H1 (cell line): ENCODE data around the gene RECK. TPM values are rescaled to one million over a fixed set of nuclear protein-coding genes. Genes with fewer than 3 reads are reported as not detected.

Source experiments
- CTCF ChIA-PET: fragments of 300-600 bp; sonication (Branson Sonifier 250); formaldehyde crosslinking; loops from one replicate; lab custom pipeline; 2021; ENCODE audit not compliant: partially characterized antibody; lab: Charles Lee
- POLR2A ChIA-PET: fragments of 300-600 bp; sonication (Branson Sonifier 250); formaldehyde crosslinking; loops from one replicate; lab custom pipeline; 2021; ENCODE audit warnings: inconsistent platforms; ENCODE audit not compliant: partially characterized antibody; lab: Charles Lee
- DNase-seq, 2 experiments: peaks; one replicate each; pipeline versions ENCODE4 v3.0.0 to v3.0.0-alpha.2; 2010 to 2022; ENCODE audit warnings: low spot score in 2 of 2, low read depth in 1 of 2, mixed read lengths in 1 of 2
- FAIRE-seq: peaks from 2 replicates; lab custom pipeline; 2011; peaks lifted over from hg19 to GRCh38; lab: Jason Lieb, UNC
- H2AFZ ChIP-seq: 2 replicates; pipeline ENCODE4 v1.8.1; 2012; ENCODE audit warnings: low read length, inconsistent platforms
- H2AK5ac ChIP-seq: 2 replicates; pipeline ENCODE4 v1.6.1; 2013; ENCODE audit warnings: low read depth, low read length
- H2BK120ac ChIP-seq: replicated peaks from 2 replicates; pipeline ENCODE3; 2013; ENCODE audit warnings: low read depth, low read length, inconsistent platforms
- H2BK12ac ChIP-seq: 2 replicates; pipeline ENCODE4 v1.6.1; 2013; ENCODE audit warnings: low read depth, low read length
- H2BK15ac ChIP-seq: 2 replicates; pipeline ENCODE4 v1.6.1; 2013; ENCODE audit warnings: low read length
- H2BK20ac ChIP-seq: 2 replicates; pipeline ENCODE4 v1.6.1; 2013; ENCODE audit warnings: low read length
- H2BK5ac ChIP-seq: 2 replicates; pipeline ENCODE4 v1.6.1; 2013; ENCODE audit warnings: low read depth, low read length
- H3K14ac ChIP-seq: 2 replicates; pipeline ENCODE4 v1.6.1; 2013; ENCODE audit warnings: inconsistent platforms; ENCODE audit not compliant: insufficient read length
- H3K18ac ChIP-seq: 2 replicates; pipeline ENCODE4 v1.6.1; 2013; ENCODE audit warnings: low read length; ENCODE audit errors: extremely low read depth
- H3K23ac ChIP-seq: 2 replicates; pipeline ENCODE4 v1.6.1; 2013; ENCODE audit warnings: inconsistent platforms; ENCODE audit not compliant: insufficient read length
- H3K23me2 ChIP-seq: 2 replicates; pipeline ENCODE4 v1.6.1; 2013; ENCODE audit warnings: low read depth, low read length
- H3K27ac ChIP-seq: 2 replicates; pipeline ENCODE4 v1.6.1; 2011; ENCODE audit warnings: low read depth, low read length, inconsistent platforms
- H3K27me3 ChIP-seq, 4 experiments: replicated peaks in 1 of 4; 1 replicate in 1 of 4; 2 replicates in 3 of 4; pipeline versions ENCODE4 v1.6.1 to v1.8.1; 2011 to 2013; ENCODE audit warnings: low read length in 3 of 4, mild to moderate bottlenecking in 3 of 4, inconsistent platforms in 2 of 4, mixed read lengths in 2 of 4, moderate library complexity in 1 of 4; ENCODE audit not compliant: control insufficient read depth in 3 of 4, insufficient read depth in 3 of 4; ENCODE audit errors: extremely low read depth in 1 of 4
- H3K36me3 ChIP-seq, 4 experiments: 2 replicates each; pipeline versions ENCODE4 v1.6.1 to v1.8.1; 2011 to 2013; ENCODE audit warnings: mild to moderate bottlenecking in 4 of 4, low read length in 3 of 4, moderate library complexity in 2 of 4, control low read depth in 1 of 4, inconsistent platforms in 1 of 4; ENCODE audit not compliant: insufficient read depth in 4 of 4, control insufficient read depth in 2 of 4
- H3K4ac ChIP-seq: replicated peaks from 2 replicates; pipeline ENCODE3; 2013; ENCODE audit warnings: low read length, low read depth, mixed read lengths, inconsistent platforms; ENCODE audit not compliant: insufficient read length
- H3K4me1 ChIP-seq, 4 experiments: replicated peaks in 1 of 4; 1 replicate in 1 of 4; 2 replicates in 3 of 4; pipeline versions ENCODE4 v1.6.1 to v1.8.1; 2011 to 2013; ENCODE audit warnings: low read length in 3 of 4, inconsistent platforms in 2 of 4, mixed read lengths in 1 of 4; ENCODE audit not compliant: insufficient read depth in 4 of 4, control insufficient read depth in 3 of 4
- H3K4me2 ChIP-seq, 2 experiments: 2 replicates each; pipeline versions ENCODE4 v1.6.1 to v1.8.1; 2011 to 2013; ENCODE audit warnings: low read depth in 2 of 2, low read length in 2 of 2, control low read depth in 1 of 2, inconsistent platforms in 1 of 2, mild to moderate bottlenecking in 1 of 2; ENCODE audit not compliant: insufficient read depth in 1 of 2
- H3K4me3 ChIP-seq, 4 experiments: fragments of 200-600, 300-600 bp in 1 of 4; sonication (generic), shearing (Covaris generic), sonication (Bioruptor Twin) in 1 of 4; 2 replicates each; pipeline versions ENCODE4 v1.5.1 to v1.8.1; 2011 to 2016; ENCODE audit warnings: low read length in 4 of 4, low read depth in 3 of 4, control low read depth in 2 of 4, inconsistent platforms in 2 of 4, mild to moderate bottlenecking in 2 of 4, mixed read lengths in 1 of 4, moderate library complexity in 1 of 4; ENCODE audit not compliant: insufficient read depth in 2 of 4; ENCODE audit errors: extremely low read depth in 1 of 4
- H3K56ac ChIP-seq: replicated peaks from 2 replicates; pipeline ENCODE3; 2013; ENCODE audit warnings: low read depth, mild to moderate bottlenecking, mixed read lengths, low read length, inconsistent platforms; ENCODE audit not compliant: insufficient read length
- H3K79me1 ChIP-seq: 2 replicates; pipeline ENCODE4 v1.6.1; 2013; ENCODE audit warnings: low read depth, low read length, control low read depth
- H3K79me2 ChIP-seq, 2 experiments: 2 replicates each; pipeline versions ENCODE4 v1.6.1 to v1.8.1; 2012 to 2013; ENCODE audit warnings: low read length in 2 of 2, mild to moderate bottlenecking in 2 of 2, inconsistent platforms in 1 of 2; ENCODE audit not compliant: insufficient read depth in 2 of 2, control insufficient read depth in 1 of 2
- H3K9ac ChIP-seq, 4 experiments: replicated peaks in 1 of 4; 1 replicate in 1 of 4; 2 replicates in 3 of 4; pipeline versions ENCODE4 v1.6.1 to v1.8.1; 2011 to 2013; ENCODE audit warnings: low read depth in 3 of 4, low read length in 3 of 4, control low read depth in 2 of 4, mild to moderate bottlenecking in 2 of 4, moderate library complexity in 2 of 4, inconsistent platforms in 1 of 4; ENCODE audit errors: extremely low read depth in 1 of 4
- H3K9me3 ChIP-seq, 2 experiments: 2 replicates each; pipeline versions ENCODE4 v1.6.1 to v1.8.1; 2012 to 2013; ENCODE audit warnings: mild to moderate bottlenecking in 2 of 2, moderate library complexity in 2 of 2, control low read depth in 1 of 2, inconsistent platforms in 1 of 2, low read depth in 1 of 2, low read length in 1 of 2, mixed read lengths in 1 of 2; ENCODE audit not compliant: insufficient read depth in 2 of 2
- H4K20me1 ChIP-seq, 2 experiments: replicated peaks in 1 of 2; 2 replicates each; pipeline versions ENCODE3 to v1.8.1; 2011 to 2013; ENCODE audit warnings: inconsistent platforms in 2 of 2, low read length in 2 of 2, mild to moderate bottlenecking in 1 of 2; ENCODE audit not compliant: insufficient read depth in 2 of 2, control insufficient read depth in 1 of 2
- H4K5ac ChIP-seq: 2 replicates; pipeline ENCODE4 v1.6.1; 2013; ENCODE audit warnings: low read length, low read depth, mixed read lengths, inconsistent platforms; ENCODE audit not compliant: insufficient read length
- H4K8ac ChIP-seq: 2 replicates; pipeline ENCODE4 v1.8.0; 2013; ENCODE audit warnings: mild to moderate bottlenecking, moderate library complexity, low read length, inconsistent platforms; ENCODE audit not compliant: insufficient read depth; ENCODE audit errors: extremely low read depth
- H4K91ac ChIP-seq: replicated peaks from 2 replicates; pipeline ENCODE3; 2013; ENCODE audit warnings: low read length, mixed read lengths, inconsistent platforms; ENCODE audit not compliant: insufficient read length
- ASH2L ChIP-seq: fragments of 200-600, 300-600 bp; sonication (generic); IDR thresholded peaks from one replicate; pipeline ENCODE4 v1.7.1; 2017; ENCODE audit warnings: low read length
- ATF3 ChIP-seq: IDR thresholded peaks from 2 replicates; pipeline ENCODE4 v1.6.1; 2011; ENCODE audit warnings: low read depth, mild to moderate bottlenecking, low read length; ENCODE audit not compliant: insufficient read depth
- CTCF ChIP-seq, 3 experiments: IDR thresholded peaks; 1 replicate in 2 of 3; 2 replicates in 1 of 3; pipeline versions ENCODE4 v1.5.1 to v1.6.1; 2011; ENCODE audit warnings: low read length in 3 of 3, mild to moderate bottlenecking in 3 of 3, inconsistent platforms in 2 of 3, low read depth in 1 of 3, moderate library complexity in 1 of 3; ENCODE audit not compliant: insufficient read depth in 1 of 3; ENCODE audit errors: control extremely low read depth in 1 of 3
- EGR1 ChIP-seq: IDR thresholded peaks from 2 replicates; pipeline ENCODE4 v1.6.1; 2011; ENCODE audit warnings: low read depth, low read length, borderline replicate concordance
- EZH2 ChIP-seq: fragments of 200-600 bp; sonication (generic); IDR thresholded peaks from 2 replicates; pipeline ENCODE4 v1.7.1; 2012; ENCODE audit warnings: low read depth, mild to moderate bottlenecking, moderate library complexity, low read length, inconsistent platforms; ENCODE audit not compliant: severe bottlenecking
- MAFK ChIP-seq: IDR thresholded peaks from 2 replicates; pipeline ENCODE4 v1.6.1; 2012; ENCODE audit warnings: low read depth, mild to moderate bottlenecking, improper control_type of control experiment, low read length
- NANOG ChIP-seq: IDR thresholded peaks from 2 replicates; pipeline ENCODE4 v1.6.1; 2011; ENCODE audit warnings: low read length, low read depth, mild to moderate bottlenecking, inconsistent platforms; ENCODE audit not compliant: insufficient read depth, poor library complexity, severe bottlenecking
- PHF8 ChIP-seq: fragments of 200-600 bp; sonication (generic); conservative IDR thresholded peaks from 2 replicates; pipeline ENCODE4 v1.7.1; 2012; ENCODE audit warnings: low read depth, mild to moderate bottlenecking, inconsistent platforms, low read length, moderate library complexity
- SIN3A ChIP-seq, 2 experiments: IDR thresholded peaks in 1 of 2; conservative IDR thresholded peaks in 1 of 2; 2 replicates each; pipeline ENCODE4 v1.6.1; 2011 to 2012; ENCODE audit warnings: low read length in 2 of 2, improper control_type of control experiment in 1 of 2, low read depth in 1 of 2, mild to moderate bottlenecking in 1 of 2
- WGBS, 2 experiments: shearing (Covaris generic) in 1 of 2; methylation state at CpG; one replicate each; pipeline versions ENCODE4 v1.1.6 to v1.1.7; 2013 to 2015; ENCODE audit warnings: low lambda C conversion rate in 2 of 2, mixed read lengths in 2 of 2, inconsistent platforms in 1 of 2, low coverage in 1 of 2, missing lambda C conversion rate in 1 of 2; ENCODE audit not compliant: insufficient replicate concordance in 2 of 2, insufficient coverage in 1 of 2, insufficient read length in 1 of 2; ENCODE audit errors: extremely low coverage in 1 of 2, missing lambda C conversion rate in 1 of 2; 5-methylcytosine and 5-hydroxymethylcytosine counted together
- polyA plus RNA-seq, 7 experiments: library from polyadenylated mRNA; depleted of rRNA in 3 of 7; stranded (reverse) in 5 of 7; unstranded in 2 of 7; fragments of >200 nt in 5 of 7; fragments of 200-250 nt in 2 of 7; gene quantifications; 1 replicate in 5 of 7; 2 replicates in 1 of 7; 4 replicates in 1 of 7; pipeline versions ENCODE4 v1.2.1 to v1.2.3, GENCODE V29; 2011 to 2013; ENCODE audit warnings: missing spikeins in 2 of 7, mixed read lengths in 2 of 7
- total RNA-seq: library from RNA; stranded (reverse); fragmentation: NEBNext Ultra II Directional; extraction: Animal tissue kit (Norgen Biotek cat#: 25700); gene quantifications from 2 replicates; pipeline ENCODE4 v1.2.1, GENCODE V29; 2021

Gene RECK
- total and polyA plus RNA-seq, 2 of the 8 experiments (the other 6 are each of a cell fraction or from before 2014, with no cell fraction given): 5.4 to 9.8 TPM

- no peak overlapping the region for H3K56ac ChIP-seq
- H3K4me2 ChIP-seq: no peak overlapping the region
- H3K27me3 ChIP-seq: no peaks in the 10 kb centered on the region
- no peaks in the 10 kb centered on the region; a peak in 1 of 8 replicates for H3K36me3 ChIP-seq
- no peak overlapping the region for H2BK15ac ChIP-seq
- no peak overlapping the region for H3K23ac ChIP-seq
- H4K91ac ChIP-seq: no peak overlapping the region
- H2BK5ac ChIP-seq: no peak overlapping the region
- FAIRE-seq (no peak), DNase-seq (no peak)
- H4K5ac ChIP-seq: no peak overlapping the region
- H2AK5ac ChIP-seq: no peak overlapping the region
- no peak overlapping the region for H2BK20ac ChIP-seq
- CTCF ChIA-PET: interaction anchor here (1.1 to 5.6 kb wide), 5 partner anchors 10 to 104 kb away, joined by 3 to 40 read pairs (median 4); no protein-coding TSS in a partner anchor
- H3K79me1 ChIP-seq: no peaks in the 10 kb centered on the region
- H3K18ac ChIP-seq: no peak overlapping the region
- no peak overlapping the region for H3K9ac ChIP-seq
- no peak overlapping the region for H2BK12ac ChIP-seq
- POLR2A ChIA-PET: interaction anchor here (1.5 to 2.4 kb wide), 2 partner anchors 10 to 78 kb away, joined by 4 to 5 read pairs; partner anchors contain the start of gene CLTA
- H2AFZ ChIP-seq: no peak overlapping the region
- H4K20me1 ChIP-seq: no peaks in the 10 kb centered on the region
- no peak overlapping the region for H3K27ac ChIP-seq
- H3K4me3 ChIP-seq: no peak overlapping the region
- H3K23me2 ChIP-seq: no peaks in the 10 kb centered on the region
- no peaks in the 10 kb centered on the region for H3K4me1 ChIP-seq
- H3K9me3 ChIP-seq: no peaks in the 10 kb centered on the region
- no peak overlapping the region for H4K8ac ChIP-seq
- H3K14ac ChIP-seq: no peak overlapping the region
- 77% methylated on average over 3 of the region's 3 CpGs; no CpG with 5 or more reads in 1 of the 2 experiments for WGBS, 2 experiments
- no peak overlapping the region for H2BK120ac ChIP-seq
- no peaks in the 10 kb centered on the region for H3K79me2 ChIP-seq
- H3K4ac ChIP-seq: no peak overlapping the region
- TF ChIP-seq ASH2L: no peak
- no peak for TF ChIP-seq CTCF (IDR thresholded peaks at IDR 0.05; ENCODE audit: control extremely low read depth in 1 of 3, insufficient read depth in 1 of 3, low read depth in 1 of 3, low read length in 3 of 3)
- no peak for TF ChIP-seq ATF3
- no peak for TF ChIP-seq PHF8
- TF ChIP-seq SIN3A (conservative IDR thresholded peaks at IDR 0.05 in 1 of 2, IDR thresholded peaks at IDR 0.05 in 1 of 2; ENCODE audit: low read depth in 1 of 2, low read length in 2 of 2): no peak
- no peak for TF ChIP-seq MAFK
- no peak for TF ChIP-seq EGR1
- TF ChIP-seq EZH2: no peak
- no peak for TF ChIP-seq NANOG
These were observed 75.8 kb downstream of the RECK start for GRCh38 chr9:36112516-36112915.
